ENCODE results near the gene KCNJ12. TPM values are rescaled to one million over a fixed set of nuclear protein-coding genes. Genes with fewer than 3 reads are reported as not detected.
A peak's percentile ranks its signal among the peaks of the same experiment; 100 is the strongest.

Gene KCNJ12
- total and polyA plus RNA-seq, 4 donors, result 0.67 to 6.6 (median 2.5) TPM

DNA sequence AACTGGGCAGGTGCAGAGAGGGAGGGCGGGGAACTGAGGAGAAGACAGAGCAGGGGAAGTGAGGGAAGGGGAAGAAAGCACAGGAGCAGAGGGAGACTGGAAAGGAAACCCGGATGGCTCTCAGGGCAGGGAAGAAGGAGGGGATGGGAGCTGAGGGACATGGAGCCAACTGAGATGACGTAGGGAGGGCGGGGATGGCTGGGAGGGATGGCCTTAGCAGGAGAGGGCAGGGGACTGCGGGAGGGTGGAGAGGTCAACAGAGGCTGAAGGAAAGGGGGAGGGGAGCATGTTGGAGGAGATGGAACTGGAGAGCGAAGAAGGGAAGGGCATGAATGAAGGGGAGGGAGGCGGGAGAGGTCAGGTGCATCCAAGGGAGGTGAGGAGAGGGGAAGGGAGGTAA is 81.9 kb downstream of the KCNJ12 start:
- 61 to 62% methylated on average over 7 of the region's 7 CpGs for WGBS, 2 donors

DNA sequence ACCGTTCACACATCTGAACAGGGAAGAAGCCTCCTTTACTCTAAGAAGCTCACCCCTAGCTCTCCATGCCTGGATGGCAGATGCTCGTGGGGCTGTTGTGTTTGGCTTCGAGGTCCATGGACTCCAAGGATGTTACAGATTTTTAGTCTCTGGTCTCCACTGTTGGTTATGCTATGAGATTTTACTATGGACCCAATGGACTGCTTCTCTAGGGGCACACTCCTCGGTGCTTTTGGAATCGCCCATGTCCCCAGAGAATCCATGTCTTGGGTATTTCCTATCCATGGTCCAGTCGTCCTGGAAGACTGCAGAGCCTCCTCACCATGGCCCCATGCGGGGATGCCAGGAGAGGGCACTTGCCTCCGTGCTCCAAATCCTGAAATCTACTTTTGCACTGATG is 83.4 kb downstream of the KCNJ12 start:
- H3K27me3 ChIP-seq (ENCODE audit: control insufficient read depth in 3 of 3, insufficient read depth in 3 of 3, low read length in 2 of 3), result peaks cover 0 to 22% (median 2%) of the 10 kb centered on the region in 3 donors
- no peak overlapping the region for H3K4me3 ChIP-seq
- ATAC-seq (ENCODE audit: insufficient read depth, low FRiP score), result no peak
- H3K4me1 ChIP-seq (ENCODE audit: control insufficient read depth in 5 of 5, insufficient read depth in 5 of 5, low read length in 5 of 5), result peaks cover 0 to 15% (median 3%) of the 10 kb centered on the region in 5 donors
- no peak for DNase-seq
- H3K36me3 ChIP-seq (ENCODE audit: control insufficient read depth in 4 of 4, insufficient read depth in 4 of 4, low read length in 4 of 4), result no peaks in the 10 kb centered on the region
- H3K9me3 ChIP-seq (ENCODE audit: control insufficient read depth in 4 of 4, insufficient read depth in 3 of 4, low read length in 3 of 4), result no peaks in the 10 kb centered on the region
- H3K9ac ChIP-seq (ENCODE audit: insufficient read depth in 1 of 2, low read length in 2 of 2), result no peak overlapping the region
- 84 to 87% methylated on average over 8 of the region's 8 CpGs for whole genome bisulfite sequencing, 2 donors
- H3K27ac ChIP-seq (ENCODE audit: low read depth in 1 of 2, low read length in 1 of 2), result no peak overlapping the region
- TF ChIP-seq, protein P1, sequence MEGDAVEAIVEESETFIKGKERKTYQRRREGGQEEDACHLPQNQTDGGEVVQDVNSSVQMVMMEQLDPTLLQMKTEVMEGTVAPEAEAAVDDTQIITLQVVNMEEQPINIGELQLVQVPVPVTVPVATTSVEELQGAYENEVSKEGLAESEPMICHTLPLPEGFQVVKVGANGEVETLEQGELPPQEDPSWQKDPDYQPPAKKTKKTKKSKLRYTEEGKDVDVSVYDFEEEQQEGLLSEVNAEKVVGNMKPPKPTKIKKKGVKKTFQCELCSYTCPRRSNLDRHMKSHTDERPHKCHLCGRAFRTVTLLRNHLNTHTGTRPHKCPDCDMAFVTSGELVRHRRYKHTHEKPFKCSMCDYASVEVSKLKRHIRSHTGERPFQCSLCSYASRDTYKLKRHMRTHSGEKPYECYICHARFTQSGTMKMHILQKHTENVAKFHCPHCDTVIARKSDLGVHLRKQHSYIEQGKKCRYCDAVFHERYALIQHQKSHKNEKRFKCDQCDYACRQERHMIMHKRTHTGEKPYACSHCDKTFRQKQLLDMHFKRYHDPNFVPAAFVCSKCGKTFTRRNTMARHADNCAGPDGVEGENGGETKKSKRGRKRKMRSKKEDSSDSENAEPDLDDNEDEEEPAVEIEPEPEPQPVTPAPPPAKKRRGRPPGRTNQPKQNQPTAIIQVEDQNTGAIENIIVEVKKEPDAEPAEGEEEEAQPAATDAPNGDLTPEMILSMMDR (IDR thresholded peaks at IDR 0.05; ENCODE audit: control extremely low read depth, extremely low read depth), result no peak

More for the DNA sequence above, 81.9 kb downstream of the KCNJ12 start:
- H3K9me3 ChIP-seq (ENCODE audit: control insufficient read depth in 4 of 4, insufficient read depth in 3 of 4, low read length in 3 of 4), result no peaks in the 10 kb centered on the region
- H3K9ac ChIP-seq (ENCODE audit: insufficient read depth in 1 of 2, low read length in 2 of 2), result no peak overlapping the region
- no peak overlapping the region for H3K4me3 ChIP-seq
- no peak overlapping the region for H3K27ac ChIP-seq (ENCODE audit: low read depth in 1 of 2, low read length in 1 of 2)
- ATAC-seq (ENCODE audit: insufficient read depth, low FRiP score) (no peak), DNase-seq (no peak)
- peaks cover 0 to 4% (median 0%) of the 10 kb centered on the region in 5 donors for H3K4me1 ChIP-seq (ENCODE audit: control insufficient read depth in 5 of 5, insufficient read depth in 5 of 5, low read length in 5 of 5)
- peaks cover 0 to 15% (median 2%) of the 10 kb centered on the region in 3 donors for H3K27me3 ChIP-seq (ENCODE audit: control insufficient read depth in 3 of 3, insufficient read depth in 3 of 3, low read length in 2 of 3)
- no peaks in the 10 kb centered on the region for H3K36me3 ChIP-seq (ENCODE audit: control insufficient read depth in 4 of 4, insufficient read depth in 4 of 4, low read length in 4 of 4)
- TF ChIP-seq, protein P1 (IDR thresholded peaks at IDR 0.05; ENCODE audit: control extremely low read depth, extremely low read depth), result no peak

DNA sequence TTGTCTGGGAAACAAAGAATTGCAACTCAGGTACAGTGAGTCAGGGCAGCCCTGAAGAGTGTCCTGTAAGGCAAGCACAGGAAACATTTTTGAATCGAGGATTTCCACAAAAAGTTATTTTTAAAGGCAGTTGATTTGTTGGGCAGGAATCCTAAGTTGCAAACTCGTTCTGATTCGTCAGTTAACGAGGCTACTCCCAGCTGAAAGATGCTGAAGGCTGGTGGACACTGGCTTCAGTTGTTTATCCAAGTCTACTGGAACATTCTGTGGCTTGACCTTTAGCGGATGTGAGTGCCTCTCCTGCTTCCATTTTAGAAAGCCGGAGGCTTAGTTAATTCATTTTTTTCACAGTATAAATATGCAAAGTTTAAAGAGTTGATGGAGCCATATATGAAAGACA is 84.2 kb downstream of the KCNJ12 start:
- Histone ChIP-seq H3K4me3 (no peak overlapping the region), H3K27me3 (ENCODE audit: control insufficient read depth in 3 of 3, insufficient read depth in 3 of 3, low read length in 2 of 3) (peaks cover 0 to 22% (median 2%) of the 10 kb centered on the region in 3 donors), H3K27ac (ENCODE audit: low read depth in 1 of 2, low read length in 1 of 2) (no peak overlapping the region), H3K4me1 (ENCODE audit: control insufficient read depth in 5 of 5, insufficient read depth in 5 of 5, low read length in 5 of 5) (peaks cover 0 to 15% (median 3%) of the 10 kb centered on the region in 5 donors), H3K36me3 (ENCODE audit: control insufficient read depth in 4 of 4, insufficient read depth in 4 of 4, low read length in 4 of 4) (no peaks in the 10 kb centered on the region), H3K9ac (ENCODE audit: insufficient read depth in 1 of 2, low read length in 2 of 2) (no peak overlapping the region), H3K9me3 (ENCODE audit: control insufficient read depth in 4 of 4, insufficient read depth in 3 of 4, low read length in 3 of 4) (no peaks in the 10 kb centered on the region)
- DNase-seq, result no peak
- no peak for ATAC-seq (ENCODE audit: insufficient read depth, low FRiP score)
- TF ChIP-seq, protein P1 (IDR thresholded peaks at IDR 0.05; ENCODE audit: control extremely low read depth, extremely low read depth), result no peak
- WGBS, 2 donors, result 61 to 67% methylated on average over 6 of the region's 6 CpGs

DNA sequence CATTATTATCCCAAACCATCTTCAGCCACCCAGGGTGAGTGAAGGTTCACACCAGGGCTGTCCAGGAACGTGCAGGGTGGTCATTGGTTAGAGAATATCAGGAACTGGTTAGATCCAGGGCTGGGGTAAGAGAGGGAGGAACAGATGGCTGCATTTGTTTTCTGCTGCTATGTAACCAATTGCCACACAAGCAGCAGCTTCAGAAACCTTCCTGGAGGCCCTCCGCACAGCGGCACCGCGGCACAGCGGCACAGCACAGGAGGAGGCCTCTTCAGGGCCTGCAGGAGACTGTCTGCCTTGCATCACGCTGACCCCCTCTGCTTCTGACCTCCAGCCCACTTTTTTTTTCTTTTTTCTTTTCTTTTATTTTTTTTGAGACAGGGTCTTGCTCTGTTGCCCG is 86.1 kb downstream of the KCNJ12 start:
- H3K27me3 ChIP-seq (ENCODE audit: control insufficient read depth in 3 of 3, insufficient read depth in 3 of 3, low read length in 2 of 3), result peaks cover 0 to 22% (median 2%) of the 10 kb centered on the region in 3 donors
- H3K27ac ChIP-seq (ENCODE audit: low read depth in 1 of 2, low read length in 1 of 2), result no peak overlapping the region
- 91 to 92% methylated on average over 8 of the region's 8 CpGs for WGBS, 2 donors
- no peaks in the 10 kb centered on the region for H3K9me3 ChIP-seq (ENCODE audit: control insufficient read depth in 4 of 4, insufficient read depth in 3 of 4, low read length in 3 of 4)
- TF ChIP-seq, protein P1 (IDR thresholded peaks at IDR 0.05; ENCODE audit: control extremely low read depth, extremely low read depth), result no peak
- peak; percentile 26 to 48 (median 32) for DNase-seq
- no peak overlapping the region for H3K4me3 ChIP-seq
- H3K4me1 ChIP-seq (ENCODE audit: control insufficient read depth in 5 of 5, insufficient read depth in 5 of 5, low read length in 5 of 5), result peaks cover 0 to 15% (median 3%) of the 10 kb centered on the region in 5 donors
- H3K36me3 ChIP-seq (ENCODE audit: control insufficient read depth in 4 of 4, insufficient read depth in 4 of 4, low read length in 4 of 4), result no peaks in the 10 kb centered on the region
- ATAC-seq (ENCODE audit: insufficient read depth, low FRiP score), result no peak
- no peak overlapping the region for H3K9ac ChIP-seq (ENCODE audit: insufficient read depth in 1 of 2, low read length in 2 of 2)
